ENCODE measurements around the gene TAMALIN.

Gene TAMALIN

GRCh38 chr12:52052468-52053186 lies 45.9 kb downstream of the TAMALIN start:
- no peak for DNase-seq (ENCODE audit: low spot score)
- no peak for TF ChIP-seq CTCF (IDR thresholded peaks at IDR 0.05; ENCODE audit: extremely low read depth, insufficient read depth, missing control alignments)
- in situ Hi-C loops (cut with MboI; ENCODE audit: low pct_unique_long_range_greater_than_20kb, low sequenced_read_pairs, unreplicated experiment), result no loop called here

- in situ Hi-C loops (cut with MboI; ENCODE audit: low pct_unique_long_range_greater_than_20kb, low sequenced_read_pairs, unreplicated experiment), result no loop called here
- no peak for TF ChIP-seq CTCF (IDR thresholded peaks at IDR 0.05; ENCODE audit: extremely low read depth, insufficient read depth, missing control alignments)
- no peak for DNase-seq (ENCODE audit: low spot score)
Measured at GRCh38 chr12:52053536-52054209, 46.9 kb downstream of the TAMALIN start.

GRCh38 chr12:52054231-52054832 lies 47.6 kb downstream of the TAMALIN start:
- no peak for DNase-seq (ENCODE audit: low spot score)
- no peak for TF ChIP-seq CTCF (IDR thresholded peaks at IDR 0.05; ENCODE audit: extremely low read depth, insufficient read depth, missing control alignments)
- in situ Hi-C loops (cut with MboI; ENCODE audit: low pct_unique_long_range_greater_than_20kb, low sequenced_read_pairs, unreplicated experiment), result no loop called here

GRCh38 chr12:52054833-52055730 lies 48.3 kb downstream of the TAMALIN start:
- in situ Hi-C loops (cut with MboI; ENCODE audit: low pct_unique_long_range_greater_than_20kb, low sequenced_read_pairs, unreplicated experiment), result no loop called here
- TF ChIP-seq CTCF (IDR thresholded peaks at IDR 0.05; ENCODE audit: extremely low read depth, insufficient read depth, missing control alignments), result no peak
- no peak for DNase-seq (ENCODE audit: low spot score)

- TF ChIP-seq CTCF (IDR thresholded peaks at IDR 0.05; ENCODE audit: extremely low read depth, insufficient read depth, missing control alignments), result no peak
- DNase-seq (ENCODE audit: low spot score), result no peak
- in situ Hi-C loops (cut with MboI; ENCODE audit: low pct_unique_long_range_greater_than_20kb, low sequenced_read_pairs, unreplicated experiment), result no loop called here
Measured at GRCh38 chr12:52055731-52056711, 49.3 kb downstream of the TAMALIN start.
